Uterus (tissue), 2 donors: ENCODE data around the gene BRPF3.

ENCODE experiments used
- POLR2A ChIP-seq, 2 donors: fragments of 450-650 bp; IDR thresholded peaks; one replicate each; pipeline ENCODE4 v1.6.1; 2016; ENCODE audit warnings: antibody characterized with exemption in 2 of 2, mild to moderate bottlenecking in 1 of 2, moderate library complexity in 1 of 2
- TF ChIP-seq, protein P1 (sequence below), 4 experiments: fragments of 200-600 bp in 2 of 4; fragments of 450-650 bp in 2 of 4; sonication (generic) in 2 of 4; IDR thresholded peaks; one replicate each; pipeline ENCODE4 v1.5.1; 2016 to 2019; ENCODE audit warnings: antibody characterized with exemption in 4 of 4, mild to moderate bottlenecking in 2 of 4, moderate library complexity in 1 of 4

DNA sequence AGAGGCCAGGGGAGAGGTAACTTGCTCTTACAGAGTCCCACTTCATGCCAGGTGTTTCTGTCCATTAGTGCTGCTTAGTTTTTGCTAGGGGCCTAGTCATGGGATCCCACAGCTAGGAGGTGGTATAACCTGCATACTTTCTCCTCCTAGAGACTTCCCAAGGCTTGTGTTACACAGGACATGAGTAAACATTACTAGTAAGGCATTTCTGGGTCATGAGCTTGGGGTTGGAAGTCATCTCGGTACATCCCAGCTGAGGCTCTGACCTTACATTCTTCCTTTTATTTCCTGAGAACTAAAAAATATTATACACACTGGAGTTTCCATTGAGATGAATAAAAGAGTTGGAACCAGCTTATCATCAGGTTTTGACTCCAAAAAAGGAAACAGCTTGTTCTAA, 52.4 kb downstream of the BRPF3 start:
- TF ChIP-seq, protein P1, sequence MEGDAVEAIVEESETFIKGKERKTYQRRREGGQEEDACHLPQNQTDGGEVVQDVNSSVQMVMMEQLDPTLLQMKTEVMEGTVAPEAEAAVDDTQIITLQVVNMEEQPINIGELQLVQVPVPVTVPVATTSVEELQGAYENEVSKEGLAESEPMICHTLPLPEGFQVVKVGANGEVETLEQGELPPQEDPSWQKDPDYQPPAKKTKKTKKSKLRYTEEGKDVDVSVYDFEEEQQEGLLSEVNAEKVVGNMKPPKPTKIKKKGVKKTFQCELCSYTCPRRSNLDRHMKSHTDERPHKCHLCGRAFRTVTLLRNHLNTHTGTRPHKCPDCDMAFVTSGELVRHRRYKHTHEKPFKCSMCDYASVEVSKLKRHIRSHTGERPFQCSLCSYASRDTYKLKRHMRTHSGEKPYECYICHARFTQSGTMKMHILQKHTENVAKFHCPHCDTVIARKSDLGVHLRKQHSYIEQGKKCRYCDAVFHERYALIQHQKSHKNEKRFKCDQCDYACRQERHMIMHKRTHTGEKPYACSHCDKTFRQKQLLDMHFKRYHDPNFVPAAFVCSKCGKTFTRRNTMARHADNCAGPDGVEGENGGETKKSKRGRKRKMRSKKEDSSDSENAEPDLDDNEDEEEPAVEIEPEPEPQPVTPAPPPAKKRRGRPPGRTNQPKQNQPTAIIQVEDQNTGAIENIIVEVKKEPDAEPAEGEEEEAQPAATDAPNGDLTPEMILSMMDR (IDR thresholded peaks at IDR 0.05) = no peak
- no peak for TF ChIP-seq POLR2A (IDR thresholded peaks at IDR 0.05)
